ENCODE data around the gene CD247. TPM values are rescaled to one million over a fixed set of nuclear protein-coding genes. Genes with fewer than 3 reads are reported as not detected.

The CD247 gene
- total and polyA plus RNA-seq, 2 of the 4 experiments (the other 2 are of a cell fraction), result not detected

DNA sequence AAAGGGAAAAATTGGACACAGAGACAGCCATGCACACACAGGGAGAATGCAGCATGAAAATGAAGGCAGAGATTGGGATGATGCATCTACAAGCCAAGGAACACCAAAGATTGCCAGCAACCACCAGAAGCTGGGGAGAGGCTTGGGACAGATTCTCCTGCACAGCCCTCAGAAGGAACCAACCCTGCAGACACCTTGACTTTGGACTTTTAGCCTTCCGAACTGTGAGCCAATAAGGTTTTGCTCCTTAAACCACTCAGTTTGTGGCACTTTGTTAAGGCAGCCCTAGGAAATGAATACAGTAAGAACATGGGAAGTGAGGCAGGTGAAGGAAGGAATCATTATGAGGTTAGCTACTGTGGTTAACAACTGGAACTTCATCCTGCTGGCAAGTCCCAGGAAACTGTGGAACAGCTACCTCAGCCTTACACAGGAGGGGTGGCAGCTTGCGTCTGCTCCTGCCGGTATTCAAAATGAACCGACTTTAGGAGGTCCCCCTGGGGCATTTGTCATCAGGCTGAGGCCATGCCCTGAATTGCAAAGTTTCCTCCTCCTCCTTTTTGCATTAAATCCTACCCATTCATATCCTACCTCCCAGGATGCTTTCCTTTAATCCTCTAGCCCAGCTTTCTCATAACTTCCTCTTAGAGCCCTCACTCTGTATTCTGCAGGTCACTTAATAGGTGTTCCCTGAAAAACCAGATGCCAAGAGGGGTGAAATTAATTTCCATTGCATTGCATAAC is 15.4 kb downstream of the CD247 start:
- Histone ChIP-seq H3K79me1 (ENCODE audit: low read depth in 1 of 2, low read length in 2 of 2) (no peaks in the 10 kb centered on the region), H4K5ac (ENCODE audit: low read depth, low read length) (no peak overlapping the region), H3K36me3 (ENCODE audit: control insufficient read depth, insufficient read depth, low read length) (no peaks in the 10 kb centered on the region), H2BK120ac (ENCODE audit: low read depth, low read length) (no peak overlapping the region), H3K27me3 (ENCODE audit: control insufficient read depth, insufficient read depth, low read length) (peaks cover 27% of the 10 kb centered on the region), H3K4ac (ENCODE audit: low read depth, low read length) (no peak overlapping the region), H3K4me1 (ENCODE audit: control insufficient read depth, insufficient read depth, low read length) (no peaks in the 10 kb centered on the region), H3K14ac (replicated peaks; ENCODE audit: low read depth, low read length) (no peak overlapping the region), H3K23ac (ENCODE audit: low read depth, low read length) (no peak overlapping the region), H3K9me3 (ENCODE audit: control insufficient read depth, insufficient read depth, low read length) (no peaks in the 10 kb centered on the region), H2AK9ac (replicated peaks; ENCODE audit: low read depth, low read length, poor library complexity) (no peak overlapping the region), H3K27ac (ENCODE audit: insufficient read depth, low read length) (no peak overlapping the region), H2AK5ac (ENCODE audit: low read depth, low read length) (no peak overlapping the region), H2AFZ (replicated peaks; ENCODE audit: low read length, poor library complexity) (no peak overlapping the region), H2BK20ac (ENCODE audit: low read depth, low read length) (no peak overlapping the region), H3K18ac (ENCODE audit: low read depth, low read length) (no peak overlapping the region), H4K20me1 (ENCODE audit: insufficient read depth, low read length) (no peaks in the 10 kb centered on the region), H2BK5ac (ENCODE audit: low read depth, low read length, poor library complexity, severe bottlenecking) (no peak overlapping the region), H4K8ac (ENCODE audit: low read depth in 2 of 2, low read length in 2 of 2) (no peak overlapping the region), H2BK15ac (ENCODE audit: low read depth, low read length) (no peak overlapping the region), H4K91ac (ENCODE audit: insufficient read depth, low read depth, low read length) (no peak overlapping the region), H3K4me3 (ENCODE audit: insufficient read depth, low read depth, low read length) (no peak overlapping the region), H3K9me1 (ENCODE audit: insufficient read depth, low read length) (no peaks in the 10 kb centered on the region), H3K9ac (ENCODE audit: low read depth, low read length) (no peak overlapping the region), H3K4me2 (ENCODE audit: low read depth, low read length) (no peak overlapping the region), H3K56ac (ENCODE audit: extremely low read depth, insufficient read depth, low read length) (no peak overlapping the region)
- no CpG with 5 or more reads among the region's 4 CpGs for WGBS, 2 experiments (ENCODE audit: extremely low coverage in 2 of 2, insufficient read length in 1 of 2)
- no peak for ATAC-seq (ENCODE audit: low read depth)
- no TSS peak for BruUV-seq (replicated peaks)
- intact Hi-C loops (cut with micrococcal nuclease), result no loop called here
- DNase-seq, result no peak
- in situ Hi-C loops (cut with MboI; ENCODE audit: low sequenced_read_pairs), result no loop called here
- TF ChIP-seq SMC3 (IDR thresholded peaks at IDR 0.05; ENCODE audit: low read depth, low read length), result no peak
- no peak for TF ChIP-seq NFE2L2 (IDR thresholded peaks at IDR 0.05; ENCODE audit: low read depth, low read length)
- TF ChIP-seq, protein P1, sequence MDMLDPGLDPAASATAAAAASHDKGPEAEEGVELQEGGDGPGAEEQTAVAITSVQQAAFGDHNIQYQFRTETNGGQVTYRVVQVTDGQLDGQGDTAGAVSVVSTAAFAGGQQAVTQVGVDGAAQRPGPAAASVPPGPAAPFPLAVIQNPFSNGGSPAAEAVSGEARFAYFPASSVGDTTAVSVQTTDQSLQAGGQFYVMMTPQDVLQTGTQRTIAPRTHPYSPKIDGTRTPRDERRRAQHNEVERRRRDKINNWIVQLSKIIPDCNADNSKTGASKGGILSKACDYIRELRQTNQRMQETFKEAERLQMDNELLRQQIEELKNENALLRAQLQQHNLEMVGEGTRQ (IDR thresholded peaks at IDR 0.05; ENCODE audit: low read depth, low read length), result no peak
- TF ChIP-seq MAZ (IDR thresholded peaks at IDR 0.05; ENCODE audit: borderline replicate concordance, low read depth, low read length), result no peak
- TF ChIP-seq BHLHE40 (IDR thresholded peaks at IDR 0.05; ENCODE audit: low read depth, low read length), result no peak
- TF ChIP-seq RAD21 (IDR thresholded peaks at IDR 0.05; ENCODE audit: low read length), result no peak
- no peak for TF ChIP-seq MXI1 (IDR thresholded peaks at IDR 0.05; ENCODE audit: borderline replicate concordance, low read depth, low read length)
- no peak for TF ChIP-seq RFX5 (IDR thresholded peaks at IDR 0.05; ENCODE audit: low read depth, low read length)
- no peak for TF ChIP-seq CHD1 (IDR thresholded peaks at IDR 0.05; ENCODE audit: low read depth, low read length)
- POLR2A ChIA-PET (ENCODE audit: unreplicated experiment), result no interaction called here
- CTCF ChIA-PET, result no interaction called here
- dilution Hi-C loops (cut with HindIII; ENCODE audit: low sequenced_read_pairs, unreplicated experiment), result no loop called here
